ENCODE results near the gene TMEM269.

Gene TMEM269

GRCh38 chr1:42846257-42847110 lies 61.7 kb downstream of the TMEM269 start, which contains the start of gene ZNF691:
ZNF691 (plus strand) TSS chr1:42846613; CDS start chr1:42849659, 3,046 bp downstream.
- Histone ChIP-seq H3K27ac (ENCODE audit: poor library complexity, severe bottlenecking) (no peak within 1 kb of the TSS), H3K4me1 (ENCODE audit: insufficient read depth, poor library complexity, severe bottlenecking) (peaks cover 8% of the 10 kb centered on the region), H3K4me3 (ENCODE audit: severe bottlenecking) (peak within 1 kb of the TSS; percentile 57), H3K36me3 (ENCODE audit: low read depth) (peaks cover 11% of the 10 kb centered on the region; the same call in 1 of the 2 replicates), H3K9me3 (ENCODE audit: severe bottlenecking) (no peaks in the 10 kb centered on the region), H3K27me3 (ENCODE audit: insufficient read depth, poor library complexity, severe bottlenecking) (no peaks in the 10 kb centered on the region)
- ATAC-seq (ENCODE audit: low read depth): peak; percentile 99
- TF ChIP-seq CTCF (IDR thresholded peaks at IDR 0.05; ENCODE audit: poor library complexity, severe bottlenecking): peak; percentile 49
- DNase-seq (ENCODE audit: low spot score): peak; percentile 92

- peaks cover 8% of the 10 kb centered on the region for H3K4me1 ChIP-seq (ENCODE audit: insufficient read depth, poor library complexity, severe bottlenecking)
- no peak for ATAC-seq (ENCODE audit: low read depth)
- DNase-seq (ENCODE audit: low spot score): no peak
- TF ChIP-seq CTCF (IDR thresholded peaks at IDR 0.05; ENCODE audit: poor library complexity, severe bottlenecking): no peak
- H3K4me3 ChIP-seq (ENCODE audit: severe bottlenecking): peak overlapping the region; percentile 57
- peaks cover 11% of the 10 kb centered on the region; the same call in 1 of the 2 replicates for H3K36me3 ChIP-seq (ENCODE audit: low read depth)
- H3K27ac ChIP-seq (ENCODE audit: poor library complexity, severe bottlenecking): no peak overlapping the region
- no peaks in the 10 kb centered on the region for H3K9me3 ChIP-seq (ENCODE audit: severe bottlenecking)
- no peaks in the 10 kb centered on the region for H3K27me3 ChIP-seq (ENCODE audit: insufficient read depth, poor library complexity, severe bottlenecking)
These were observed 62.4 kb downstream of the TMEM269 start for GRCh38 chr1:42847111-42847595.

GRCh38 chr1:42847721-42848460 lies 63.1 kb downstream of the TMEM269 start:
- ATAC-seq (ENCODE audit: low read depth): no peak
- Histone ChIP-seq H3K27me3 (ENCODE audit: insufficient read depth, poor library complexity, severe bottlenecking) (no peaks in the 10 kb centered on the region), H3K9me3 (ENCODE audit: severe bottlenecking) (no peaks in the 10 kb centered on the region), H3K27ac (ENCODE audit: poor library complexity, severe bottlenecking) (no peak overlapping the region), H3K4me1 (ENCODE audit: insufficient read depth, poor library complexity, severe bottlenecking) (peaks cover 8% of the 10 kb centered on the region), H3K4me3 (ENCODE audit: severe bottlenecking) (no peak overlapping the region), H3K36me3 (ENCODE audit: low read depth) (peaks cover 11% of the 10 kb centered on the region; the same call in 1 of the 2 replicates)
- DNase-seq (ENCODE audit: low spot score): no peak
- TF ChIP-seq CTCF (IDR thresholded peaks at IDR 0.05; ENCODE audit: poor library complexity, severe bottlenecking): no peak

GRCh38 chr1:42848823-42849537 lies 64.2 kb downstream of the TMEM269 start:
- DNase-seq (ENCODE audit: low spot score) (no peak), ATAC-seq (ENCODE audit: low read depth) (no peak)
- peaks cover 11% of the 10 kb centered on the region; the same call in 1 of the 2 replicates for H3K36me3 ChIP-seq (ENCODE audit: low read depth)
- no peaks in the 10 kb centered on the region for H3K27me3 ChIP-seq (ENCODE audit: insufficient read depth, poor library complexity, severe bottlenecking)
- H3K27ac ChIP-seq (ENCODE audit: poor library complexity, severe bottlenecking): no peak overlapping the region
- H3K9me3 ChIP-seq (ENCODE audit: severe bottlenecking): no peaks in the 10 kb centered on the region
- peaks cover 8% of the 10 kb centered on the region for H3K4me1 ChIP-seq (ENCODE audit: insufficient read depth, poor library complexity, severe bottlenecking)
- no peak for TF ChIP-seq CTCF (IDR thresholded peaks at IDR 0.05; ENCODE audit: poor library complexity, severe bottlenecking)
- H3K4me3 ChIP-seq (ENCODE audit: severe bottlenecking): no peak overlapping the region

Data from RWPE2 (cell line).